GM12801 (cell line): Measurements from ENCODE around the gene DNAH17.

Experiments used
- TF ChIP-seq, protein P1 (sequence below): IDR thresholded peaks from one replicate; pipeline ENCODE4 v1.5.1; 2011; ENCODE audit warnings: control low read depth; ENCODE audit not compliant: insufficient read length; ENCODE audit errors: extremely low read depth

Gene DNAH17

DNA sequence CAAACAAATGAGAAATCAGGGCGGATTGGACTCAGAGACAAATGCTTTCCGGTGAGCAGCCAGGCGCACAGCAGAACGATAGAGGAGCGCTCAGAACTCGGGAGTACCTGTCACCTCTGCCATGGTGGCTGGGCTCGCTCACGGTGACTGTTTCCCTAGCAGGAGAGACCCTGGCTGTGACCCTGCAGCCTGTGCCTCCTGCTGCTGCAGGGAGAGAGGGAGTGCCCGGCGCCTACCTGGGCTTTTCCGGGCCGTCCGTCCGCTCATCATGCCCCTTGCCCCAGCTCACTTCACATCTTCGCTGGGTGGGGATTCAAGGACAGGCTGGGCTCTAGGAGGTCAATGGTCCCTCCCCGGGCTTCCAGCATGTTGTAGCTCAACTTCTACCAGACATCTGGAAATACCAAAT is 14.1 kb upstream of the DNAH17 start:
- TF ChIP-seq, protein P1, sequence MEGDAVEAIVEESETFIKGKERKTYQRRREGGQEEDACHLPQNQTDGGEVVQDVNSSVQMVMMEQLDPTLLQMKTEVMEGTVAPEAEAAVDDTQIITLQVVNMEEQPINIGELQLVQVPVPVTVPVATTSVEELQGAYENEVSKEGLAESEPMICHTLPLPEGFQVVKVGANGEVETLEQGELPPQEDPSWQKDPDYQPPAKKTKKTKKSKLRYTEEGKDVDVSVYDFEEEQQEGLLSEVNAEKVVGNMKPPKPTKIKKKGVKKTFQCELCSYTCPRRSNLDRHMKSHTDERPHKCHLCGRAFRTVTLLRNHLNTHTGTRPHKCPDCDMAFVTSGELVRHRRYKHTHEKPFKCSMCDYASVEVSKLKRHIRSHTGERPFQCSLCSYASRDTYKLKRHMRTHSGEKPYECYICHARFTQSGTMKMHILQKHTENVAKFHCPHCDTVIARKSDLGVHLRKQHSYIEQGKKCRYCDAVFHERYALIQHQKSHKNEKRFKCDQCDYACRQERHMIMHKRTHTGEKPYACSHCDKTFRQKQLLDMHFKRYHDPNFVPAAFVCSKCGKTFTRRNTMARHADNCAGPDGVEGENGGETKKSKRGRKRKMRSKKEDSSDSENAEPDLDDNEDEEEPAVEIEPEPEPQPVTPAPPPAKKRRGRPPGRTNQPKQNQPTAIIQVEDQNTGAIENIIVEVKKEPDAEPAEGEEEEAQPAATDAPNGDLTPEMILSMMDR, result no peak

DNA sequence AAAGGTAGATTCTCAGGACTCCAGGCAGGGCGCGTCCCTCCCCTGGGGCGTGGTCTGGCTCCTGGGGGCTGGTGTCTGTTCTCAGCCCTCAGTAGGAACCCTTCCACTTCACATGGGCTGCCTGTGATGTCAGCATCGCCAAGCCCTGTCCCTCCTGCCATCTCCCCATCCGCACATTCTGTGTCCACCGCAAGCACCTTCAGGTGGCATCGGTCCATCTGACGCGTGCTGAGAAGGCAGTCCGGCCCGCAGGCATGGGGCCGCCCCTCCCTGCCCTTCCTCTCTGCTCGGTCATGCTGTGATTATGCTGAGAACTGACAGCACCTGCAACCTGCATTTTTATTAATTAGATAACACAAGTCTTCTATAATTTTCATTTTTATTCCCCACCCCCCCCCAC is 12.7 kb upstream of the DNAH17 start:
- TF ChIP-seq, protein P1, result no peak

DNA sequence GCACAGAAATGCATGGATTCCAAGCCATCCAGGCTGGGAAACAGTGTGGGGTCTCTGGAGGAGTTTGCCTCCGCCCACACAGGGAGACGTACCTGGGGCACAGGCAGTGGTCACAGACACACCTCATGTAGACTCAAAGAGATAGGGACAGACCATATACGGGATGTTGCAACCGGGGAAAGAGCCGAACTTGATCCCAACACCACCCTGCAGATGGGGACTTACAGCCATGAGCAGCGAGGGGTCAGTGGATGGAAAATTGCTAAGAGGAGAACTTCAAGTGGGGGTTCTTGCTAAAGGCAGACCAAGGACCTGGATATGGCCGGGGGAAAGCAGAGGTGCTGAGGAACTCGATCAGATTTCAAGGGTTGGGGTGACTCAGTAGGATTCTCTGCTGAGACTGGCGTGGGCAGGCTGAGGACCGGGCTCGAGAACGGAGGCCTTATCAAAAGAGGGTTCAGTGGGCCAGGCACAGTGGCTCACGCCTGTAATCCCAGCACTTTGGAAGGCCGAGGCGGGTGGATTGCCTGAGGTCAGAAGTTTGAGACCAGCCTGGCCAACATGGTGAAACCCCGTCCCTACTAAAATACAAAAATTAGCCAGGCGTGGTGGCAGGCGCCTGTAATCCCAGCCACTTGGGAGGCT is 12.0 kb upstream of the DNAH17 start:
- TF ChIP-seq, protein P1, result no peak

DNA sequence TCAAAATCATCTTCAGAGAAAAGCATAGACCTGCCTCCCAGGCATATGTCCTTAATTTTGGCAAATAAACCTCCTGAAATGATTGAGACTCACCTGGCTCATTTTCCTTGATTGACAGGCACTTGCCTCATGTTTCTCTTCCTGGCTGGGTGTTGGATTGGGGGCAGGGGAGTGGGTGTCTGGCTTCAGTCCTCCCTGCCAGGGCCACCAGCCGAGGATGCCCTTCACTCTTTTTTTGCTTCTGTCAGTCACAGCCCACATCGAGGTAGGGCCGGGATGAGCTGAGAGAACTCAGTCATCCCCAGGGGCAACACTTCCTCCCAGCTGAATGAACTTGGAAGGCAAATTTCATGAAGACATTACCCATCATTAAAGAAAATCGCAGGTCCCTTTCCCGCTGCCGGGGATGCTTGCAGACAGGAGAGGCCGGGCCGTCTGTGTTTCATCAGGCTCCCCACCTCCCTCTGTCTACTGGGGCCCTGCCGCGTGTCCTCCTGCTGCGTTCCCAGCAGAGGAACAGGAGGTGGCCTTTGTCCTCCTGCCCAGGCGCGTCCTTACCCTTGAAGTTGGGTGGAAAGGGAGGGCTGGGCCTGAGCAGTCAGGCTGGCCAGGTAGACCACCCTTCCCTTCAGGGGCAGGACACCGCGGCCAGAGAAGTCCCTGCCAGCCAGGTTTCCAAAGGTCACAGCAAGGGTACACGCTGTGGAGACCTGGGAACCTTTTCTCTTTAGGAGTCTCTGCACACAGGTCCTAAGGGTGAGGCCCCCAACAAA is 11.2 kb upstream of the DNAH17 start:
- TF ChIP-seq, protein P1, result no peak

DNA sequence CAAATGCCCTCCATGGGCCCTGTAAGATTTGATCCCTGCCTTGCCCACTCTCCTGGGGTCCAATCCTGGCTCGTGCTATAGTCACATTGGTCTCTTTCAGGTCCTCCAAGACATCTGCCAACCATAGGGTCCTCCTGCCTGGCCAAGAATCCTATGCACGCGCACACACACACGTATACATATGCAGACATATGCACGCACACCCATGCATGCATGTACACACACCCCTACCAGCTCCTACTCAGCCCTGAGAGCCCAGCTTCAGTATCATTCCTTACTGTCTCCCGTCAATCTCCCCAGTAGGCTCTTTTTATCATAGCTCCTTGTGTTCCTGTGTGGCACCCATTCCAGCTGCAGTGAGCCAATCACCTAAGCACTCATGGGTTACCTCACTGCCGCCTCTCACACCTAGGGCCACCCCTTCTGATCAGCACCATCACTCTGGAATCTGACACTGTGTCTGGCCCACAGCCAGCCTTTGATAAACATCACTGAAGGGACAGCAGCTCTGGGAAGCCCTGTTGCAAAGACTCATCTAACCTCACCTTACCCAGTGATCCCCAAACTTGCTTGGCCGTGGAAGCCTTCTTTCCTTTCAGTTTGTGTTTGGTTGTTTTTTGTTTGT is 7.9 kb upstream of the DNAH17 start:
- TF ChIP-seq, protein P1, result no peak

DNA sequence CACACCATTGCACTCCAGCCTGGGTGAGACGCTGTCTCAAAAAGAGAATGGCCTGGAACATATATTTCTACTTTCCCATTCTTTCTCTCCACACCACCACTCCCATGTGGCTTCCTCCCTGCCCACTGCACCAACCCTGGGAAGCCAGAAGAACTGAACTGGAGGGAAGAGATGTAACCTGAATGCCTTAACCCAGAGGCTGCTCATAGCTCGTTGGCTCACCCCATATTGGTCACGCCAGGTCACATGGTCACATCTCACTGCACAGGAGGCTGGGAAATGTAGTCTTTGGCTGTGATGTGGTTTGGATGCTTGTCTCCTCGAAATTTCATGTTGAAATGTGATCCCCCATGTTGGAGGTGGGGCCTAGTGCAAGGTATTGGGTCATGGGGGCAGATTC is 5.9 kb upstream of the DNAH17 start:
- TF ChIP-seq, protein P1, result no peak

DNA sequence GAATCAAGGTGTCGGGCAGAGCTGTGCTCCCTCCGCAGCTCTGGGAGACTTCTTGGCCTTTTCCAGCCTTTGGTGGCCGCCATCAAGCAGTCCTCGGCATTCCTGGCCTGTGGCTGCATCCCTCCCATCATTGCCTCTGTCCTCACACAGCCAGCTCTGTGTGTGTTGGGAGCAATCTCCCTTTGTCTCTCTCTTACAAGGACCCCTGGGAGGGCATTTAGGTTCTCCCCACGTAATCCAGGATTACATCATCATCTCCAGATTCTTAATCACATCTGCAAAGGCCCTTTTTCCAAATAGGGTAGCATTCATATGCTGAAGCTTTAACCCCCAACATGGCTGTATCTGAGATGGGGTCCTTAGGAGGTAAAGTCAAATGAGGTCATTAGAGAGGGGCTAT is 4.1 kb upstream of the DNAH17 start:
- TF ChIP-seq, protein P1, result no peak
